Body of pancreas (tissue), 4 donors: ENCODE measurements around the gene EXOC3L2.
"Not testable (repeated sequence)": the region's sequence is repeated elsewhere in the genome, so short reads cannot be mapped to it uniquely, and the experiment has no call there.

Experiments
- CTCF ChIP-seq, 7 experiments: fragments of 450-650 bp in 4 of 7; fragments of 200-600 bp in 3 of 7; sonication (generic) in 3 of 7; IDR thresholded peaks; one replicate each; pipeline ENCODE4 v1.5.1; 2016 to 2019; ENCODE audit warnings: antibody characterized with exemption in 7 of 7
- POLR2A ChIP-seq, 3 donors: fragments of 450-650 bp; IDR thresholded peaks; one replicate each; pipeline ENCODE4 v1.6.1; 2016; ENCODE audit warnings: antibody characterized with exemption in 3 of 3, mild to moderate bottlenecking in 2 of 3

GRCh38 chr19:45269939-45270338 is 24.7 kb upstream of the EXOC3L2 start:
- TF ChIP-seq POLR2A, CTCF (IDR thresholded peaks at IDR 0.05): not testable (repeated sequence)
